Lower lobe of right lung (tissue), 2 donors: Measurements from ENCODE around the gene STPG2. TPM values are rescaled to one million over a fixed set of nuclear protein-coding genes. Genes with fewer than 3 reads are reported as not detected.

Experiments
- ATAC-seq, 2 donors: fragments of 200-7000 bp; cut with Tn5 transposase; one replicate each; pipeline ENCODE4 v1.9.1; 2020 to 2022; ENCODE audit warnings: mild to moderate bottlenecking in 2 of 2, moderate library complexity in 2 of 2
- DNase-seq: peaks from one replicate; pipeline ENCODE4 v3.0.0-alpha.2; 2020
- H3K27ac ChIP-seq: fragments of 200-600 bp; one replicate; pipeline ENCODE4 v1.8.0; 2022
- H3K27me3 ChIP-seq: fragments of 200-600 bp; one replicate; pipeline ENCODE4 v1.8.0; 2022; ENCODE audit warnings: low read depth
- H3K36me3 ChIP-seq: fragments of 200-600 bp; one replicate; pipeline ENCODE4 v1.8.0; 2022; ENCODE audit warnings: mild to moderate bottlenecking
- H3K4me1 ChIP-seq: fragments of 200-600 bp; one replicate; pipeline ENCODE4 v1.8.0; 2022
- H3K4me3 ChIP-seq: fragments of 200-600 bp; one replicate; pipeline ENCODE4 v1.8.0; 2022; ENCODE audit warnings: mild to moderate bottlenecking
- H3K9me3 ChIP-seq: fragments of 200-600 bp; one replicate; pipeline ENCODE4 v1.8.0; 2022
- CTCF ChIP-seq: fragments of 200-600 bp; IDR thresholded peaks from one replicate; pipeline ENCODE4 v1.8.0; 2022; ENCODE audit warnings: antibody characterized with exemption, mild to moderate bottlenecking
- intact Hi-C: fragments of 100-400 bp; cut with DNase I; formaldehyde crosslinking; loops from one replicate; pipeline ENCODE4 v1.11.0; 2022
- total RNA-seq: library from RNA; stranded (reverse); fragmentation: NEBNext Ultra II Directional; extraction: Animal tissue kit (Norgen Biotek cat#: 25700); gene quantifications from one replicate; pipeline ENCODE4 v1.2.1, GENCODE V29; 2021
- donor health status: DM: no; HTN: yes; CAD: no; lungs with severe emphysema.

STPG2 gene
- total RNA-seq, 1 donor from 2014 or later, result 1.1 TPM

GRCh38 chr4:97530676-97531075 lies 612.6 kb downstream of the STPG2 start:
- intact Hi-C loops, result no loop called here
- Histone ChIP-seq H3K27ac (no peak overlapping the region), H3K9me3 (peaks cover 14% of the 10 kb centered on the region), H3K36me3 (no peaks in the 10 kb centered on the region), H3K4me1 (no peaks in the 10 kb centered on the region), H3K4me3 (no peak overlapping the region), H3K27me3 (no peaks in the 10 kb centered on the region)
- TF ChIP-seq CTCF, result no peak
- DNase-seq (no peak), ATAC-seq (no peak)

- intact Hi-C loops, result no loop called here
- no peak for TF ChIP-seq CTCF
- H3K4me3 ChIP-seq, result no peak overlapping the region
- H3K27ac ChIP-seq, result no peak overlapping the region
- peaks cover 14% of the 10 kb centered on the region for H3K9me3 ChIP-seq
- no peaks in the 10 kb centered on the region for H3K4me1 ChIP-seq
- no peaks in the 10 kb centered on the region for H3K27me3 ChIP-seq
- H3K36me3 ChIP-seq, result no peaks in the 10 kb centered on the region
- ATAC-seq (no peak), DNase-seq (no peak)
Observed at GRCh38 chr4:97525236-97525635, 618.0 kb downstream of the STPG2 start.

- intact Hi-C loops, result no loop called here
- H3K4me1 ChIP-seq, result no peaks in the 10 kb centered on the region
- H3K27ac ChIP-seq, result no peak overlapping the region
- ATAC-seq (no peak), DNase-seq (no peak)
- H3K27me3 ChIP-seq, result no peaks in the 10 kb centered on the region
- TF ChIP-seq CTCF, result no peak
- no peak overlapping the region for H3K4me3 ChIP-seq
- H3K9me3 ChIP-seq, result no peaks in the 10 kb centered on the region
- no peaks in the 10 kb centered on the region for H3K36me3 ChIP-seq
Observed at GRCh38 chr4:97517939-97518338, 625.3 kb downstream of the STPG2 start.

- no peak overlapping the region for H3K27ac ChIP-seq
- DNase-seq (no peak), ATAC-seq (no peak)
- no peaks in the 10 kb centered on the region for H3K4me1 ChIP-seq
- no peak for TF ChIP-seq CTCF
- intact Hi-C loops, result no loop called here
- no peaks in the 10 kb centered on the region for H3K27me3 ChIP-seq
- H3K9me3 ChIP-seq, result no peaks in the 10 kb centered on the region
- no peak overlapping the region for H3K4me3 ChIP-seq
- no peaks in the 10 kb centered on the region for H3K36me3 ChIP-seq
Observed at GRCh38 chr4:97513917-97514316, 629.4 kb downstream of the STPG2 start.

Other genes with a start within 250 kb of the STPG2 start
- 37.0 TPM for gene RAP1GDS1, start 117.9 kb upstream of the STPG2 start, total RNA-seq